ACC112 (cell line): ENCODE results near the gene LRRC4.
A peak's percentile ranks its signal among the peaks of the same experiment; 100 is the strongest.

Experiments used
- H2AFZ ChIP-seq: fragments of 200-600 bp; sonication (generic); one replicate; pipeline ENCODE4 v1.6.0; 2017; ENCODE audit warnings: antibody characterized with exemption, low read length; ENCODE audit not compliant: unreplicated experiment
- H3K27ac ChIP-seq: fragments of 200-600 bp; sonication (generic); 2 replicates; pipeline ENCODE4 v1.5.1; 2014; ENCODE audit warnings: low read depth, mild to moderate bottlenecking, antibody characterized with exemption, low read length, moderate library complexity
- H3K27me3 ChIP-seq: fragments of 200-600 bp; sonication (generic); 2 replicates; pipeline ENCODE4 v1.6.1; 2014; ENCODE audit warnings: mild to moderate bottlenecking, antibody characterized with exemption, low read length, moderate library complexity, mixed read lengths; ENCODE audit not compliant: insufficient read depth
- H3K36me3 ChIP-seq: fragments of 200-600 bp; sonication (generic); 2 replicates; pipeline ENCODE4 v1.6.1; 2016; ENCODE audit warnings: mild to moderate bottlenecking, antibody characterized with exemption, low read length, moderate library complexity, mixed read lengths; ENCODE audit not compliant: insufficient read depth
- H3K4me1 ChIP-seq: fragments of 200-600 bp; sonication (generic); one replicate; pipeline ENCODE4 v1.6.1; 2016; ENCODE audit warnings: low read length, mixed read lengths; ENCODE audit not compliant: insufficient read depth, unreplicated experiment, control insufficient read depth
- H3K4me3 ChIP-seq: fragments of 200-600 bp; sonication (generic); 2 replicates; pipeline ENCODE4 v1.5.1; 2014; ENCODE audit warnings: mild to moderate bottlenecking, low read depth, low read length
- H3K79me2 ChIP-seq: fragments of 200-600 bp; sonication (generic); one replicate; pipeline ENCODE4 v1.6.0; 2016; ENCODE audit warnings: low read length; ENCODE audit not compliant: control insufficient read depth, unreplicated experiment, insufficient read depth

LRRC4 gene

GRCh38 chr7:128030263-128030653 is 979 bp downstream of the LRRC4 start:
- Histone ChIP-seq H3K4me3 (no peak overlapping the region), H3K4me1 (peaks cover 10% of the 10 kb centered on the region), H3K27ac (no peak overlapping the region), H3K36me3 (peaks cover 11% of the 10 kb centered on the region; the same call in 1 of the 2 replicates), H3K27me3 (no peaks in the 10 kb centered on the region), H2AFZ (no peak overlapping the region), H3K79me2 (peaks cover 9% of the 10 kb centered on the region)

GRCh38 chr7:128029405-128029995 is 1.7 kb downstream of the LRRC4 start:
- H3K4me3 ChIP-seq = no peak overlapping the region
- H3K79me2 ChIP-seq = peaks cover 9% of the 10 kb centered on the region
- peaks cover 11% of the 10 kb centered on the region; the same call in 1 of the 2 replicates for H3K36me3 ChIP-seq
- H3K27me3 ChIP-seq = no peaks in the 10 kb centered on the region
- H3K27ac ChIP-seq = no peak overlapping the region
- H2AFZ ChIP-seq = no peak overlapping the region
- peaks cover 14% of the 10 kb centered on the region for H3K4me1 ChIP-seq

GRCh38 chr7:128027485-128027980 is 3.7 kb downstream of the LRRC4 start:
- no peak overlapping the region for H3K4me3 ChIP-seq
- H3K27ac ChIP-seq = no peak overlapping the region
- peaks cover 11% of the 10 kb centered on the region; the same call in 1 of the 2 replicates for H3K36me3 ChIP-seq
- H3K27me3 ChIP-seq = no peaks in the 10 kb centered on the region
- peaks cover 5% of the 10 kb centered on the region for H3K79me2 ChIP-seq
- no peak overlapping the region for H2AFZ ChIP-seq
- H3K4me1 ChIP-seq = peaks cover 25% of the 10 kb centered on the region

- peaks cover 30% of the 10 kb centered on the region for H3K4me1 ChIP-seq
- peaks cover 5% of the 10 kb centered on the region for H3K79me2 ChIP-seq
- H3K36me3 ChIP-seq = peaks cover 11% of the 10 kb centered on the region; the same call in 1 of the 2 replicates
- H2AFZ ChIP-seq = no peak overlapping the region
- H3K27me3 ChIP-seq = no peaks in the 10 kb centered on the region
- H3K4me3 ChIP-seq = no peak overlapping the region
- no peak overlapping the region for H3K27ac ChIP-seq
Measured at GRCh38 chr7:128026551-128026950, 4.7 kb downstream of the LRRC4 start.

- Histone ChIP-seq H3K36me3 (peaks cover 11% of the 10 kb centered on the region; the same call in 1 of the 2 replicates), H3K79me2 (peaks cover 5% of the 10 kb centered on the region), H3K4me3 (no peak overlapping the region), H2AFZ (no peak overlapping the region), H3K27ac (no peak overlapping the region), H3K27me3 (no peaks in the 10 kb centered on the region), H3K4me1 (peaks cover 34% of the 10 kb centered on the region)
Measured at GRCh38 chr7:128025819-128026218, 5.4 kb downstream of the LRRC4 start.

- Histone ChIP-seq H2AFZ (no peak overlapping the region), H3K27ac (no peak overlapping the region), H3K27me3 (no peaks in the 10 kb centered on the region), H3K4me1 (peaks cover 31% of the 10 kb centered on the region), H3K4me3 (no peak overlapping the region), H3K79me2 (peaks cover 2% of the 10 kb centered on the region), H3K36me3 (peaks cover 11% of the 10 kb centered on the region; the same call in 1 of the 2 replicates)
Measured at GRCh38 chr7:128025380-128025779, 5.9 kb downstream of the LRRC4 start.

- Histone ChIP-seq H3K79me2 (no peaks in the 10 kb centered on the region), H2AFZ (no peak overlapping the region), H3K4me1 (peaks cover 31% of the 10 kb centered on the region), H3K36me3 (peaks cover 6% of the 10 kb centered on the region; the same call in 1 of the 2 replicates), H3K27me3 (no peaks in the 10 kb centered on the region), H3K4me3 (no peak overlapping the region), H3K27ac (no peak overlapping the region)
Measured at GRCh38 chr7:128024151-128024550, 7.1 kb downstream of the LRRC4 start.

GRCh38 chr7:128022631-128023532 is 8.4 kb downstream of the LRRC4 start:
- peak overlapping the region; percentile 50 for H3K27ac ChIP-seq
- no peak overlapping the region for H2AFZ ChIP-seq
- no peaks in the 10 kb centered on the region; the same call in 1 of the 2 replicates for H3K36me3 ChIP-seq
- H3K4me1 ChIP-seq = peaks cover 38% of the 10 kb centered on the region
- H3K79me2 ChIP-seq = no peaks in the 10 kb centered on the region
- H3K27me3 ChIP-seq = no peaks in the 10 kb centered on the region
- H3K4me3 ChIP-seq = no peak overlapping the region

- Histone ChIP-seq H3K4me1 (peaks cover 47% of the 10 kb centered on the region), H3K36me3 (no peaks in the 10 kb centered on the region; the same call in 1 of the 2 replicates), H3K27me3 (no peaks in the 10 kb centered on the region), H3K4me3 (no peak overlapping the region), H2AFZ (no peak overlapping the region), H3K27ac (no peak overlapping the region), H3K79me2 (no peaks in the 10 kb centered on the region)
Measured at GRCh38 chr7:128021366-128021765, 9.9 kb downstream of the LRRC4 start.

GRCh38 chr7:128020159-128020558 is 11.1 kb downstream of the LRRC4 start:
- no peak overlapping the region for H3K27ac ChIP-seq
- H3K4me1 ChIP-seq = peaks cover 39% of the 10 kb centered on the region
- H3K79me2 ChIP-seq = no peaks in the 10 kb centered on the region
- H2AFZ ChIP-seq = no peak overlapping the region
- no peaks in the 10 kb centered on the region for H3K27me3 ChIP-seq
- H3K4me3 ChIP-seq = no peak overlapping the region
- no peaks in the 10 kb centered on the region; the same call in 1 of the 2 replicates for H3K36me3 ChIP-seq
